ENCODE measurements around the gene ITPRIPL2. TPM values are rescaled to one million over a fixed set of nuclear protein-coding genes. Genes with fewer than 3 reads are reported as not detected.
A peak's percentile ranks its signal among the peaks of the same experiment; 100 is the strongest.

Gene ITPRIPL2
- total and polyA plus RNA-seq, 7 donors: 4.7 to 17.9 (median 14.8) TPM

DNA sequence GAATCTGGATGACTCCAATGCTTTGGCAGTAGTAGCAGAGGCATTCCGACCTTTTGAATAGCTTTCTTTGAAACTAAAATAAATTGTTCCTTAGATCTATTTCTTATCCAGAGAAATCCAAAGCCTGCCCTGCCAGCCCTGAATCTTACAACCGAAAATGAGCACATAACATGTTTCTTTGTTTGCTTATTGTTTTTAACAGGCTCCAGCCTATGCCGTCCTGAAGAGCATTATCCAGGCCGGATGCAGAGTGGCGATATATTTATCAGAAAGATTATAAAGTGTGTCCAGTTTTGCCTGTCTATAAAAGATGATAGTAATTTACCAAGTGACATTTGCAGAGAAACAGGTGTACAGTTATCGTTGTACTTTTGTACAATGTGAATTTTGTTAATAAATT is 35.9 kb upstream of the ITPRIPL2 start:
- Histone ChIP-seq H3K9me3 (no peaks in the 10 kb centered on the region), H3K27ac (no peak overlapping the region), H3K4me3 (no peak overlapping the region), H3K36me3 (ENCODE audit: insufficient read depth in 1 of 2, low read depth in 1 of 2) (peaks cover 6 to 74% of the 10 kb centered on the region in 2 donors), H3K27me3 (ENCODE audit: insufficient read depth in 3 of 3, low read length in 2 of 3) (no peaks in the 10 kb centered on the region), H3K4me1 (peaks cover 20% of the 10 kb centered on the region)
- TF ChIP-seq, protein P1, sequence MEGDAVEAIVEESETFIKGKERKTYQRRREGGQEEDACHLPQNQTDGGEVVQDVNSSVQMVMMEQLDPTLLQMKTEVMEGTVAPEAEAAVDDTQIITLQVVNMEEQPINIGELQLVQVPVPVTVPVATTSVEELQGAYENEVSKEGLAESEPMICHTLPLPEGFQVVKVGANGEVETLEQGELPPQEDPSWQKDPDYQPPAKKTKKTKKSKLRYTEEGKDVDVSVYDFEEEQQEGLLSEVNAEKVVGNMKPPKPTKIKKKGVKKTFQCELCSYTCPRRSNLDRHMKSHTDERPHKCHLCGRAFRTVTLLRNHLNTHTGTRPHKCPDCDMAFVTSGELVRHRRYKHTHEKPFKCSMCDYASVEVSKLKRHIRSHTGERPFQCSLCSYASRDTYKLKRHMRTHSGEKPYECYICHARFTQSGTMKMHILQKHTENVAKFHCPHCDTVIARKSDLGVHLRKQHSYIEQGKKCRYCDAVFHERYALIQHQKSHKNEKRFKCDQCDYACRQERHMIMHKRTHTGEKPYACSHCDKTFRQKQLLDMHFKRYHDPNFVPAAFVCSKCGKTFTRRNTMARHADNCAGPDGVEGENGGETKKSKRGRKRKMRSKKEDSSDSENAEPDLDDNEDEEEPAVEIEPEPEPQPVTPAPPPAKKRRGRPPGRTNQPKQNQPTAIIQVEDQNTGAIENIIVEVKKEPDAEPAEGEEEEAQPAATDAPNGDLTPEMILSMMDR (IDR thresholded peaks at IDR 0.05): no peak
- ATAC-seq: no peak
- 84 to 87% (median 86%) methylated on average over 6 of the region's 6 CpGs for WGBS, 3 donors
- no peak for DNase-seq
- intact Hi-C loops (cut with DNase I): no loop called here

DNA sequence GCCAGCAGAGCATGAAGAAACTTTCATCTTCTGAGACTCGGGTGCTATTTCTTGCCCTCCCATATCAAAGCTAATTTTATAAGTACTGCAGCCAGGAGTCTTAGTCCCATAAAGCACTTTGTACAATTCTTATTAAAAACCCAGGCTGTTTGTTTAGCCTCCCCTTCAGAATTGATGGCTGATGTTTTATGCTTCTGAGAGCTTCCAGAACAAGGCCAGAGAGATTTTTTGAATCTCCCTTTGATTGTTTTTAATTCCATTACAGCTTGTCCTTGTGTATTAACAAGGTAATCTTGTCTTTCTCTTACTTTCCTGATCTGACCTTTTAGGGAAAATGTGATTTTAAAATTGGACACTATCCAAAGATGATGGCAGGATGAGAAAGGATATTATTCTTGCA is 30.1 kb upstream of the ITPRIPL2 start:
- peaks cover 7% of the 10 kb centered on the region for H3K4me1 ChIP-seq
- no peak for ATAC-seq
- H3K4me3 ChIP-seq: no peak overlapping the region
- H3K27me3 ChIP-seq (ENCODE audit: insufficient read depth in 3 of 3, low read length in 2 of 3): no peaks in the 10 kb centered on the region
- TF ChIP-seq, protein P1 (IDR thresholded peaks at IDR 0.05): no peak
- intact Hi-C loops (cut with DNase I): no loop called here
- peaks cover 3 to 36% of the 10 kb centered on the region in 2 donors for H3K36me3 ChIP-seq (ENCODE audit: insufficient read depth in 1 of 2, low read depth in 1 of 2)
- H3K27ac ChIP-seq: no peak overlapping the region
- 82 to 94% (median 92%) methylated on average over 1 of the region's 1 CpG for WGBS, 3 donors
- H3K9me3 ChIP-seq: no peaks in the 10 kb centered on the region
- no peak for DNase-seq

DNA sequence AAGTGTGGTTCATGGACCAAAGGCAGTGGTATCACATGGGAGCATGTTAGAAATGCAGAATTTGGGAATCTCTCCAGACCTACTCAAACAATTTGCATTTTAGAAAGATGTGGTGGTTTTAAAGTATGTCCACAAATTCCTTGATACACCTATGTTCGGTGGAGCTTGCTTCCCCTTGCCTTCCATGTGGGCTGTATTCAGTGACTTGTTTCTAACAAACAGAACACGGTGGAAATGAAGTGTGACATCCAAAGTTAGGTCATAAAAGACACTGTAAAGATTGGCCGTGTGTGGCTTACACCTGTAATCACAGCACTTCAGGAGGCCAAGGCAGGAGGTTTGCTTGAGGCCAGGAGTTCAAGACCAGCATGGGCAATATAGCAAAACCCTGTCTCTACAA is 29.6 kb upstream of the ITPRIPL2 start:
- H3K27ac ChIP-seq: no peak overlapping the region
- peaks cover 7% of the 10 kb centered on the region for H3K4me1 ChIP-seq
- ATAC-seq (no peak), DNase-seq (no peak)
- TF ChIP-seq, protein P1 (IDR thresholded peaks at IDR 0.05): no peak
- H3K9me3 ChIP-seq: no peaks in the 10 kb centered on the region
- intact Hi-C loops (cut with DNase I): no loop called here
- 67 to 85% (median 76%) methylated on average over 3 of the region's 3 CpGs for WGBS, 3 donors
- no peaks in the 10 kb centered on the region for H3K27me3 ChIP-seq (ENCODE audit: insufficient read depth in 3 of 3, low read length in 2 of 3)
- no peak overlapping the region for H3K4me3 ChIP-seq
- H3K36me3 ChIP-seq (ENCODE audit: insufficient read depth in 1 of 2, low read depth in 1 of 2): peaks cover 3 to 31% of the 10 kb centered on the region in 2 donors

DNA sequence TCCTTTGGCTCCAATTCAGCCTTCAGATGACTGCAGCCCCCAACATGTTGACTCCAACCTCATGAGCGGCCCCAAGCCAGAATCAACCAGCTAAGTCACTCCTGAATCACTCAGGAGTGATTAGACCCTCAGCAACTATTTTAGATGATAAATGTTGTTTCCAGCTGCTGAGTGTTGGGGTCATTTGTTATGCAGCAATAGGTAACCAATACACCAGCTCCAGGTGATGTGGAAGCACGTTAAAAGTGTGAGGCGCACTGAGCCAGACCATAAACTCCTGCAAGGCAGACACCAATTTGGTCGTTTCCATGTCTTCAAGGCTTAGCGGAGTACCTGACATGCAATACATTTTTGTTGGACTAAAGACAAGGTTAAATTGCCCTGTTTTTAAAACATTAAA is 28.9 kb upstream of the ITPRIPL2 start:
- DNase-seq: no peak
- Histone ChIP-seq H3K27ac (no peak overlapping the region), H3K4me1 (peaks cover 7% of the 10 kb centered on the region), H3K36me3 (ENCODE audit: insufficient read depth in 1 of 2, low read depth in 1 of 2) (peaks cover 0 to 24% of the 10 kb centered on the region in 2 donors), H3K9me3 (no peaks in the 10 kb centered on the region), H3K27me3 (ENCODE audit: insufficient read depth in 3 of 3, low read length in 2 of 3) (no peaks in the 10 kb centered on the region), H3K4me3 (no peak overlapping the region)
- 86 to 90% (median 89%) methylated on average over 5 of the region's 5 CpGs for WGBS, 3 donors
- no peak for ATAC-seq
- TF ChIP-seq, protein P1 (IDR thresholded peaks at IDR 0.05): no peak
- intact Hi-C loops (cut with DNase I): loop anchor here (5.0 kb wide), 3 partner anchors 37 to 417 kb away; no protein-coding TSS in a partner anchor

DNA sequence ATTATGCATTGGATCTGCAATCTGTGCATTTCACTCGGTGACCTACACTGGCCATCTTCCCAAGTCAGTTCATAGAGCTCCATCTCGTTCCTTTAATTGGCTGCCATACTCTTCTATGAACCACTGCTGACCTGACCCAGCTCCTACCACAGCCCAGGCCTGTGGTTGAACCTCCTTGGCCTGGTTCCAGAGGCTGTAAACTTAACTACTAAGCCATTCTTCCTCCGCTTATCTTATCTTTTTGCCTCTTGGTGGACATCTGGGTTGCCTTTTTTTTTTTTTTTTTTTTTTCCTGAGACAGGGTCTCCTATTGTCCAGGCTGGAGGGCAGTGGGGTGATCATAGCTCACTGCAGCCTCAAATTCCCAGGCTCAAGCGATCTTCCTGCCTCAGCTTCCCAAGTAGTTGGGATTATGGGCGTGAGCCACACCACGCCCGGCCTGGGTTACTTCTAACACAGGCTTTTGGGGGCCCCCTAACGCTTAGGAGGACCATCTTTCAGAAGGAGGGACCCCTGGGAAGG is 28.0 kb upstream of the ITPRIPL2 start:
- no peak overlapping the region for H3K27ac ChIP-seq

More for the DNA sequence above, 28.0 kb upstream of the ITPRIPL2 start:
- DNase-seq (no peak), ATAC-seq (peak in 1 of 4 donors; percentile 26)
- H3K36me3 ChIP-seq (ENCODE audit: insufficient read depth in 1 of 2, low read depth in 1 of 2): peaks cover 0 to 15% of the 10 kb centered on the region in 2 donors
- H3K4me3 ChIP-seq: peak overlapping the region; percentile 67
- intact Hi-C loops (cut with DNase I): loop anchor here (1.0 to 5.0 kb wide), 7 partner anchors 37 to 417 kb away; no protein-coding TSS in a partner anchor
- 40 to 51% (median 41%) methylated on average over 8 of the region's 8 CpGs for WGBS, 3 donors
- H3K9me3 ChIP-seq: no peaks in the 10 kb centered on the region
- no peaks in the 10 kb centered on the region for H3K27me3 ChIP-seq (ENCODE audit: insufficient read depth in 3 of 3, low read length in 2 of 3)
- TF ChIP-seq, protein P1 (IDR thresholded peaks at IDR 0.05): no peak
- peaks cover 7% of the 10 kb centered on the region for H3K4me1 ChIP-seq

Data from psoas muscle (tissue), 8 donors.